Sigmoid colon (tissue), 7 donors: ENCODE measurements around the gene PLPPR2. TPM values are rescaled to one million over a fixed set of nuclear protein-coding genes. Genes with fewer than 3 reads are reported as not detected.

Source experiments
- DNase-seq: peaks from one replicate; pipeline ENCODE4 v3.0.0-alpha.2; 2019
- H3K27ac ChIP-seq, 4 donors: fragments of 200-600 bp; sonication (generic); one replicate each; pipeline ENCODE4 v1.5.1; 2016 to 2019; ENCODE audit warnings: mild to moderate bottlenecking in 1 of 4
- H3K27me3 ChIP-seq, 3 donors: fragments of 200-600 bp; sonication (generic); one replicate each; pipeline ENCODE4 v1.5.1; 2019; ENCODE audit warnings: mild to moderate bottlenecking in 1 of 3
- H3K36me3 ChIP-seq, 4 donors: fragments of 200-600 bp; sonication (generic); one replicate each; pipeline ENCODE4 v1.5.1; 2016 to 2019
- H3K4me1 ChIP-seq, 4 donors: fragments of 200-600 bp; sonication (generic); one replicate each; pipeline ENCODE4 v1.5.1; 2017 to 2019
- H3K4me3 ChIP-seq, 4 donors: fragments of 200-600 bp; sonication (generic); one replicate each; pipeline ENCODE4 v1.5.1; 2017 to 2019; ENCODE audit warnings: mild to moderate bottlenecking in 2 of 4, moderate library complexity in 1 of 4
- H3K9me3 ChIP-seq, 4 donors: fragments of 200-600 bp in 3 of 4; sonication (generic) in 3 of 4; one replicate each; pipeline versions ENCODE4 v1.5.1 to v1.6.1; 2013 to 2019
- CTCF ChIP-seq, 4 experiments: fragments of 450-650 bp in 3 of 4; fragments of 200-600 bp in 1 of 4; IDR thresholded peaks; one replicate each; pipeline ENCODE4 v1.5.1; 2016 to 2019; ENCODE audit warnings: antibody characterized with exemption in 4 of 4, mild to moderate bottlenecking in 3 of 4, moderate library complexity in 2 of 4
- EP300 ChIP-seq, 4 donors: sonication (generic); formaldehyde crosslinking; IDR thresholded peaks; one replicate each; pipeline ENCODE4 v1.6.1; 2017; ENCODE audit warnings: antibody characterized with exemption in 4 of 4
- POLR2A ChIP-seq, 2 donors: fragments of 450-650 bp; IDR thresholded peaks; one replicate each; pipeline ENCODE4 v1.6.1; 2016; ENCODE audit warnings: antibody characterized with exemption in 2 of 2, mild to moderate bottlenecking in 2 of 2, moderate library complexity in 2 of 2
- POLR2AphosphoS5 ChIP-seq, 4 donors: sonication (generic); formaldehyde crosslinking; IDR thresholded peaks; one replicate each; pipeline ENCODE4 v1.6.1; 2017; ENCODE audit warnings: antibody characterized with exemption in 4 of 4
- WGBS, 2 donors: extraction: QIAGEN DNeasy Blood & Tissue Kit; methylation state at CpG; one replicate each; pipeline ENCODE4 v1.1.7; 2013; 5-methylcytosine and 5-hydroxymethylcytosine counted together
- intact Hi-C: fragments of 100-400 bp; cut with DNase I; formaldehyde crosslinking; loops from one replicate; pipeline ENCODE4 v1.15.1; 2023
- polyA plus RNA-seq, 3 donors: library from polyadenylated mRNA; stranded (reverse); fragments of 200-250 nt; gene quantifications; one replicate each; pipeline ENCODE4 v1.2.3, GENCODE V29; 2013
- total RNA-seq, 4 donors: library from RNA; depleted of rRNA; stranded (reverse); fragments of >200 nt; gene quantifications; one replicate each; pipeline ENCODE4 v1.1.0, GENCODE V29; 2016
- donor health status: healthy with polysubstance abuse.
- donor health status: Bipolar disorder and iron deficiency.
- donor health status: healthy.

Gene PLPPR2
- total and polyA plus RNA-seq, 7 donors: 1.4 to 43.8 (median 13.9) TPM

GRCh38 chr19:11384778-11385129, 29.5 kb downstream of the PLPPR2 start:
- Histone ChIP-seq H3K9me3 (no peaks in the 10 kb centered on the region), H3K27ac (no peak overlapping the region), H3K27me3 (peaks cover 16 to 31% (median 30%) of the 10 kb centered on the region in 3 donors), H3K36me3 (no peaks in the 10 kb centered on the region), H3K4me3 (no peak overlapping the region), H3K4me1 (peaks cover 0 to 43% (median 39%) of the 10 kb centered on the region in 4 donors)
- DNase-seq: no peak
- TF ChIP-seq POLR2AphosphoS5 (IDR thresholded peaks at IDR 0.05): no peak
- TF ChIP-seq EP300 (IDR thresholded peaks at IDR 0.05): no peak
- TF ChIP-seq POLR2A (IDR thresholded peaks at IDR 0.05): no peak
- TF ChIP-seq CTCF (IDR thresholded peaks at IDR 0.05): no peak
- WGBS, 2 donors: 80 to 89% methylated on average over 5 of the region's 5 CpGs
- intact Hi-C loops: loop anchor here (5.0 kb wide), 1 partner anchor 92 kb away; no protein-coding TSS in a partner anchor

- Histone ChIP-seq H3K27me3 (peaks cover 11 to 20% (median 20%) of the 10 kb centered on the region in 3 donors), H3K9me3 (no peaks in the 10 kb centered on the region), H3K4me1 (peaks cover 0 to 20% (median 19%) of the 10 kb centered on the region in 4 donors), H3K4me3 (no peak overlapping the region), H3K36me3 (no peaks in the 10 kb centered on the region), H3K27ac (no peak overlapping the region)
- intact Hi-C loops: no loop called here
- no peak for TF ChIP-seq POLR2A (IDR thresholded peaks at IDR 0.05)
- no peak for TF ChIP-seq CTCF (IDR thresholded peaks at IDR 0.05)
- TF ChIP-seq POLR2AphosphoS5 (IDR thresholded peaks at IDR 0.05): no peak
- no peak for TF ChIP-seq EP300 (IDR thresholded peaks at IDR 0.05)
- WGBS, 2 donors: 67 to 76% methylated on average over 19 of the region's 19 CpGs
- DNase-seq: no peak
Measured at GRCh38 chr19:11387162-11388034, 32.2 kb downstream of the PLPPR2 start.

- H3K36me3 ChIP-seq: no peaks in the 10 kb centered on the region
- no peaks in the 10 kb centered on the region for H3K4me1 ChIP-seq
- no peak overlapping the region for H3K4me3 ChIP-seq
- intact Hi-C loops: no loop called here
- H3K27me3 ChIP-seq: no peaks in the 10 kb centered on the region
- TF ChIP-seq POLR2AphosphoS5 (IDR thresholded peaks at IDR 0.05) (no peak), EP300 (IDR thresholded peaks at IDR 0.05) (no peak), CTCF (IDR thresholded peaks at IDR 0.05) (no peak), POLR2A (IDR thresholded peaks at IDR 0.05) (no peak)
- no peak overlapping the region for H3K27ac ChIP-seq
- WGBS, 2 donors: 92 to 95% methylated on average over 2 of the region's 2 CpGs
- H3K9me3 ChIP-seq: no peaks in the 10 kb centered on the region
- DNase-seq: no peak
Measured at GRCh38 chr19:11390359-11390758, 35.1 kb downstream of the PLPPR2 start.

- no peak overlapping the region for H3K27ac ChIP-seq
- intact Hi-C loops: no loop called here
- 85% methylated on average over 4 of the region's 4 CpGs for WGBS, 2 donors
- H3K36me3 ChIP-seq: no peaks in the 10 kb centered on the region
- no peaks in the 10 kb centered on the region for H3K4me1 ChIP-seq
- no peak for DNase-seq
- TF ChIP-seq CTCF (IDR thresholded peaks at IDR 0.05) (no peak), EP300 (IDR thresholded peaks at IDR 0.05) (no peak), POLR2AphosphoS5 (IDR thresholded peaks at IDR 0.05) (no peak), POLR2A (IDR thresholded peaks at IDR 0.05) (no peak)
- H3K4me3 ChIP-seq: no peak overlapping the region
- no peaks in the 10 kb centered on the region for H3K27me3 ChIP-seq
- no peaks in the 10 kb centered on the region for H3K9me3 ChIP-seq
Measured at GRCh38 chr19:11390933-11391680, 35.9 kb downstream of the PLPPR2 start.
